K562 (cell line): ENCODE results near the gene FAM98C. TPM values are rescaled to one million over a fixed set of nuclear protein-coding genes. Genes with fewer than 3 reads are reported as not detected.

ENCODE experiments used
- ATF3 ChIP-seq, 2 experiments: fragments of 450-650 bp in 1 of 2; sonication (generic) in 1 of 2; formaldehyde crosslinking in 1 of 2; IDR thresholded peaks in 1 of 2; conservative IDR thresholded peaks in 1 of 2; 2 replicates each; pipeline versions ENCODE4 v1.6.1 to v1.8.1; 2016 to 2023; ENCODE audit warnings: mild to moderate bottlenecking in 2 of 2, moderate library complexity in 2 of 2, inconsistent platforms in 1 of 2, missing genetic modification reagents in 1 of 2
- EGR1 ChIP-seq: fragments of 450-650 bp; conservative IDR thresholded peaks from 2 replicates; pipeline ENCODE4 v1.6.1; 2017; ENCODE audit warnings: mild to moderate bottlenecking
- ETV6 ChIP-seq, 3 experiments: fragments of 150-350 bp in 1 of 3; sonication (generic) in 1 of 3; formaldehyde crosslinking in 1 of 3; IDR thresholded peaks; 2 replicates each; pipeline versions ENCODE4 v1.6.1 to v1.8.0; 2014 to 2022; ENCODE audit warnings: borderline replicate concordance in 2 of 3, low read depth in 2 of 3, antibody characterized with exemption in 1 of 3, low read length in 1 of 3, mild to moderate bottlenecking in 1 of 3, missing genetic modification reagents in 1 of 3
- FOSL1 ChIP-seq: fragments of 200-800 bp; sonication (Bioruptor generic); conservative IDR thresholded peaks from 2 replicates; pipeline ENCODE4 v1.6.1; 2016; ENCODE audit warnings: missing genetic modification characterization, missing compliant biosample characterization
- HDGF ChIP-seq: fragments of 450-650 bp; IDR thresholded peaks from 2 replicates; pipeline ENCODE4 v1.6.1; 2016
- JUN ChIP-seq, 2 experiments: sonication (generic) in 1 of 2; formaldehyde crosslinking in 1 of 2; IDR thresholded peaks; 2 replicates each; pipeline versions ENCODE4 v1.6.1 to v1.8.0; 2012 to 2022; ENCODE audit warnings: borderline replicate concordance in 2 of 2, mild to moderate bottlenecking in 2 of 2, improper control_type of control experiment in 1 of 2, low read depth in 1 of 2, low read length in 1 of 2, missing genetic modification reagents in 1 of 2
- MAFK ChIP-seq: IDR thresholded peaks from 2 replicates; pipeline ENCODE4 v1.6.1; 2011; ENCODE audit warnings: low read length, improper control_type of control experiment
- MNT ChIP-seq, 2 experiments: fragments of 450-650 bp; conservative IDR thresholded peaks; 2 replicates each; pipeline ENCODE4 v1.6.1; 2017; ENCODE audit warnings: mild to moderate bottlenecking in 2 of 2, moderate library complexity in 2 of 2
- NUFIP1 ChIP-seq: fragments of 450-650 bp; IDR thresholded peaks from 2 replicates; pipeline ENCODE4 v1.6.1; 2018; ENCODE audit not compliant: partially characterized antibody
- POLR2B ChIP-seq: fragments of 450-650 bp; IDR thresholded peaks from 2 replicates; pipeline ENCODE4 v1.6.1; 2018; ENCODE audit warnings: low read depth; ENCODE audit not compliant: partially characterized antibody
- POLR3A ChIP-seq: IDR thresholded peaks from 2 replicates; pipeline ENCODE4 v1.6.1; 2011; ENCODE audit warnings: borderline replicate concordance, mild to moderate bottlenecking, moderate library complexity; ENCODE audit not compliant: insufficient read length, insufficient read depth; ENCODE audit errors: extremely low read depth
- SMAD2 ChIP-seq: fragments of 150-350 bp; IDR thresholded peaks from 2 replicates; pipeline ENCODE4 v1.6.1; 2014; ENCODE audit warnings: low read depth, mild to moderate bottlenecking, low read length
- SMARCA5 ChIP-seq: fragments of 450-650 bp; IDR thresholded peaks from 2 replicates; pipeline ENCODE4 v1.6.1; 2016
- SMARCE1 ChIP-seq: fragments of 450-650 bp; IDR thresholded peaks from 2 replicates; pipeline ENCODE4 v1.7.1; 2016; ENCODE audit warnings: mild to moderate bottlenecking
- STAG1 ChIP-seq: sonication (generic); formaldehyde crosslinking; IDR thresholded peaks from 2 replicates; pipeline ENCODE4 v1.5.0; 2020; ENCODE audit warnings: missing genetic modification reagents, borderline replicate concordance
- ZBED1 ChIP-seq: IDR thresholded peaks from 2 replicates; pipeline ENCODE4 v1.6.1; 2014
- ZNF23 ChIP-seq: fragments of 250-450 bp; sonication (Bioruptor Pico); IDR thresholded peaks from 2 replicates; pipeline ENCODE4 v1.4.0; 2020; ENCODE audit warnings: mild to moderate bottlenecking
- ZNF589 ChIP-seq: fragments of 200-800 bp; sonication (Bioruptor generic); IDR thresholded peaks from 2 replicates; pipeline ENCODE4 v1.6.1; 2016; ENCODE audit warnings: low read depth, missing genetic modification characterization, missing compliant biosample characterization
- ZNF655 ChIP-seq: fragments of 250-450 bp; sonication (Bioruptor Pico); IDR thresholded peaks from 2 replicates; pipeline ENCODE4 v1.5.0; 2021
- ZNF668 ChIP-seq: fragments of 250-450 bp; sonication (Bioruptor Pico); IDR thresholded peaks from 2 replicates; pipeline ENCODE4 v1.8.0; 2022; ENCODE audit warnings: mild to moderate bottlenecking, inconsistent platforms
- polyA plus RNA-seq, 8 experiments: library from polyadenylated mRNA; depleted of rRNA in 4 of 8; stranded (reverse) in 5 of 8; unstranded in 3 of 8; fragments of >200 nt; fragmentation: Nextera tagmentation in 2 of 8; fragmentation: Illumina TruSeq in 1 of 8; extraction: Ambion mirVana in 2 of 8; extraction: Trizol in 1 of 8; gene quantifications; 2 replicates each; pipeline versions ENCODE4 v1.2.1 to v1.2.3, GENCODE V29; 2011 to 2014; ENCODE audit warnings: inconsistent platforms in 1 of 8, missing spikeins in 1 of 8
- total RNA-seq, 7 experiments: library from RNA; depleted of rRNA in 6 of 7; stranded (reverse); fragments of >200 nt in 6 of 7; fragmentation: Illumina TruSeq in 2 of 7; extraction: Trizol in 2 of 7; gene quantifications; 2 replicates each; pipeline versions ENCODE4 v1.2.1 to v1.2.3, GENCODE V29; 2011 to 2021; ENCODE audit warnings: low replicate concordance in 1 of 7

Gene FAM98C
- total and polyA plus RNA-seq, 9 of the 15 experiments (the other 6 are each of a cell fraction or from before 2014, with no cell fraction given): 1.7 to 43.8 (median 13.7) TPM

- TF ChIP-seq ATF3 (IDR thresholded peaks at IDR 0.05): peak; percentile 61
- no peak for TF ChIP-seq ATF3 (CRISPR knock-in tag; conservative IDR thresholded peaks at IDR 0.05)
- TF ChIP-seq STAG1 (CRISPR knock-in tag): no peak
- TF ChIP-seq ZNF655 (CRISPR knock-in tag): no peak
- no peak for TF ChIP-seq NUFIP1
- TF ChIP-seq MAFK: 0 out of 2 replicates have a peak, but pooled peaks have one; percentile 23
- peak; percentile 81 for TF ChIP-seq EGR1
- TF ChIP-seq ZNF668: no peak
- no peak for TF ChIP-seq SMARCA5
- TF ChIP-seq JUN (IDR thresholded peaks at IDR 0.05; ENCODE audit: borderline replicate concordance, low read depth, low read length): peak; percentile 64; the same call in 1 of the 2 replicates
- TF ChIP-seq JUN (CRISPR knock-in tag; IDR thresholded peaks at IDR 0.05; ENCODE audit: borderline replicate concordance): no peak
- no peak for TF ChIP-seq SMAD2
- peak; percentile 84 for TF ChIP-seq FOSL1
- 0 out of 4 replicates have a peak, but pooled peaks of 1 of the 2 experiments have one; percentile 22 for TF ChIP-seq MNT (conservative IDR thresholded peaks at IDR 0.05)
- no peak for TF ChIP-seq ZNF589 (CRISPR knock-in tag)
- no peak for TF ChIP-seq POLR3A
- no peak for TF ChIP-seq ETV6 (IDR thresholded peaks at IDR 0.05; ENCODE audit: borderline replicate concordance in 1 of 2, low read depth in 2 of 2, low read length in 1 of 2)
- no peak for TF ChIP-seq ETV6 (CRISPR knock-in tag; IDR thresholded peaks at IDR 0.05; ENCODE audit: borderline replicate concordance)
- TF ChIP-seq POLR2B: no peak
- TF ChIP-seq HDGF: 0 out of 2 replicates have a peak, but pooled peaks have one; percentile 34
- TF ChIP-seq ZNF23 (CRISPR knock-in tag): no peak
- TF ChIP-seq ZBED1: no peak
- peak; percentile 82 for TF ChIP-seq SMARCE1
Measured at GRCh38 chr19:38392707-38393308, 10.1 kb upstream of the FAM98C start (continued).
